ENCODE results near the gene TRPM2.

Gene TRPM2

DNA sequence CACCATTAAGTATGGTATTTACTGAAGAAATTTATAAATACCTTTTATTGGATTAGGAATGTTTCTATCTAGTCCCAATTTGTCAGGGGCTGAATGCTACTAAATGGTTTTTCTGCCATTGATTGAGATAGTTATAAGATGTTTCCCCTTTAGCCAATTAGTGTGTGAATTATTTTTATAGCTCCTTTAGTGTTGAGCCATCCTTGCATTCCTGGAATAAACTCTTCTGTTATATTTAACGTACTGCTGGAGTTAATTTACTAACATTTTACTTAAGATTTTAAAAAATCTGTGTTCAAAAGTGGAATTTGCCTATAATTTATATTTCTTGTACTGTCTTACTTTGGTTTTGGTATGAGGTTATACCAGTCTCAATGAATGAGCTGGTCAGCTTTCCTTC, 76.5 kb downstream of the TRPM2 start:
- DNase-seq (ENCODE audit: low read depth): no peak

DNA sequence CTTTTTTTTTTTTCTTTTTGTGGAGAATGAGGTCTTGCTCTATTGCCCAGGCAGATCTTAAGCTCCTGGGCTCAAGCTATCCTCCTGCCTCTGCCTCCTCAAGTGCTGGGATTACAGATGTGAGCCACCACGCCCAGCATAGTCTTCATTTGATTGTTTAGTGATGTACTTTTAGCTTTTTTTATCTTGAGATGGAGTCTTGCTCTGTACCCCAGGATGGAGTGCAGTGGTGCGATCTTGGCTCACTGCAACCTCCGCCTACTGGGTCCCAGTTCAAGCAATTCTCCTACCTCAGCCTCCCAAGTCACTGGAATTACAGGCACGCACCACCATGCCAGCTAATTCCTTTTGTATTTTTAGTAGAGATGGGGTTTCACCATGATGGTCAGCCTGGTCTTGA, 77.9 kb downstream of the TRPM2 start:
- no peak for DNase-seq (ENCODE audit: low read depth)

DNA sequence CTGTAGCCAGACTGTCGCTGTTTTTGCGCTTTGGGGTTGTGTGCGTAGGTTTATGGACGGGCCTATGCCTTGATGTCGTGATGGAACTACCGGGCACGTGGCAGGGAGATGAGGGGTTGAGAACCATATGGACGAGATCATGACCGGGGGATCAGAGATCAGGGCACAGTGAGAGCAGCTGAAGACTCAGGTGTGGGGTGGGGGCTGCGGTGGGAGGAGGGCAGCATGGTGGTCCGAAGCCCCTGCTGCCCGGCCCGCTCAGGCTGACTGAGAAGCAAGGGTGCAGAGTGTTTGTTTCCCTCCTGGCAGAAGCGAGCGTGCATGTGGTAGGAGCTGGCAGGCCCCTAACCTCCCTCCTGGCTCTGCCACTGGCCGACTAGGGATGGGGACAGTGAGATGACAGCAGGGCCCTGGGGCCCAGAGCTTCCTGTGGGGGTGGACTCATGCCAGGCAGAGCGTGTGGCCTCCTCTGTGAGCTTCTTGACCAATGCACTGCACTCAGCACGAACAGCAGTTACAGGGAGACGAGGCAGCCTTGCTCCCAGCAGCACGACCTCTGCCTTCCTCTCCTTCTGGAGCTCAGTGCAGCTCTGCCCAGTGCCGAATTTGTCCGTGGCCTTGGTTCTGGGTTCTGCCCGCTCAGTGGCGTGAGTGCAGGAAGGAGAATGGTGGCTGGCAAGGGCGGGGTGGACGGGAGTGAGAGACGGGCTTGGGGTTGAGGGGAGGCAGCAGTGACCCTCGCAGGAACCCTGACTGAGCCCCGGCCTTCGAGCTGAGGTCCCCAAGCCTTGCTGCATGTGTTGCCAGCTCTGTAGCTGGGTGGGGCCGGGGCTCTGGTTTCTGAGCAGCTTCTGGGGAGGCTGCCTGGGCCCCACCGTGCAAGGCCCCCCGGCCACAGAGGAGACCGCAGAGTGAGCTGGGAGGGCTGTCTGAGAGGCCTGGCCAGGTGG, 79.7 kb downstream of the TRPM2 start:
- no peak for DNase-seq (ENCODE audit: low read depth)

DNA sequence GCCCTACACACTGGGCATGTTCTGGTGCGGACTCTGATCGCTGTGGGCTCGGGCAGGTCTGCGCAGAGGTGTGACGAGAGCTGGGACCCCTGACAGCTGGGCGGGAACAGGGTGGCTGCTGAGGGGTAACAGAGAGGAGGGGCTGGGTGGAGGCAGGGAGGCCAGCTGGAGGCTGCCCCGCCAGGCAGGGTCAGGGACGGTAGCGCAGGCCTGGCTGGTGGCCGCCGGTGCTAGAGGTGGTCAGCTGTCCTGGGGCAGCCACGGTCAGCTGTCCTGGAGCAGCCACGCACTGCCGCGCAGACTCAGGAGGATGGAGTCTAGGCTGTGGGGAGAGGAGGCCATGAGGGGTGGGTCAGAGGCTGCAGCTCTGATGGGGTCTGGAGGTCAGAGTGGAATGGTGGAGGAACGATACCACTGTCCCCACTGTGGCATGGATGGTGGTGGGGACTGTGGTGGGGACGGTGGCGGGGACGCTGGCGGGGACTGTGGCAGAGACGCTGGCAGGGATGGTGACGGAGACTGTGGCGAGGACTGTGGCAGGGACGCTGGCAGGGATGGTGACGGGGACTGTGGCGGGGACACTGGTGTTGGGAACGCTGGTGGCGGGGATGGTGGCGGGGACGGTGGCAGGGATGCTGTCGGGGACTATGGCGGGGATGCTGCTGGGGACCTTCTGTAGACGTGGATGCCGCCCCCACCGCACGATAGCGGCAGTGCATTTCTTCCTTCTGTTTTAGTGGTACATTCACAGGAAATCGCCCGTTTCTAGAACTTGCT, 80.6 kb downstream of the TRPM2 start:
- no peak for DNase-seq (ENCODE audit: low read depth)

DNA sequence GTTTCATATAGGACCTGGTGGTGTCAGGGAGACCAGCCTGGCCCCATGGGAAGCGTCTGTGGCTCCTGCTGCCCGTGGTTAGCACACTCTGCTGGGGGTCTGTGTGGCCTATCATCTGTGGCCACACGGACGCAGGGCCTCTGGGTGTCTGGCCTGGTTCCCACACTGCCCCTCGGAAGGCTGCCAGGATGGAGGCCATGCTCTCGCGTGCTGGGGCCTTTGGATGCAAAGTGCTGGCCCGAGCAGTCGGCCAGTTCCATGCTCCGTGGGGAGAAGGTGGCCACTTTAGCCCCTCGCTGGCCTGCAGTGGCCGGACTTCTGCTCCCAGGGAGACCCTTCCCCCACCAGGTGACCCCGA, 81.1 kb downstream of the TRPM2 start:
- DNase-seq (ENCODE audit: low read depth): no peak

DNA sequence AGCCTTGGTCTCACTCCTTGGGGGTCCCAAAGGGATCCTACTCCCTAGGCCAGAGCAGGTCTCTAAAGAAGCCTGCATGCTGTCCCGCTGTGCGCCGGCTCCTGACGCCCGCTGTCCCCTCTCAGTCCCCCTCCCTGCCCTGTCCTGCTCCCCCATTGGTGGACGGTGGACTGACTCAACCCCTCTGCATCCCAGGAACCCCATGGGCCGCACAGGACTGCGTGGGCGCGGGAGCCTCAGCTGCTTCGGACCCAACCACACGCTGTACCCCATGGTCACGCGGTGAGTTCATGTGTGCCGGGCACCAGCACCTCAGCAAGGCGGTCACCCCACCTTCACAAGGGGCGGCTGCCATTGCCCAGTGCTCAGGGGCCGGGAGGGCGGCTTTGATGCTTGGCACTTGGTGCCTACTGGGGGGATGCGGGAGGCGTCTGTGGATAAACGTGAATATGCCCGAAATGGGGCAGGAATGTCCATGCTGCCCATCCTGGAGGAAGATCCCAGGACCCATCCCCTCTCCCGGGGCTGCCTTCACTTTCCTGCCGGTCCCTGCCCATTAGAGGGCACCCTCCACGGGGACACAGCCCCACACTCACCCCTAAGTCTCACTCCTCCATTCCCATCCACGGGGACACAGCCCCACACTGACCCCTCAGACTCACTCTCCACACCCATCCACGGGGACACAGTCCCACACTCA, 81.7 kb downstream of the TRPM2 start:
- DNase-seq (ENCODE audit: low read depth): no peak

DNA sequence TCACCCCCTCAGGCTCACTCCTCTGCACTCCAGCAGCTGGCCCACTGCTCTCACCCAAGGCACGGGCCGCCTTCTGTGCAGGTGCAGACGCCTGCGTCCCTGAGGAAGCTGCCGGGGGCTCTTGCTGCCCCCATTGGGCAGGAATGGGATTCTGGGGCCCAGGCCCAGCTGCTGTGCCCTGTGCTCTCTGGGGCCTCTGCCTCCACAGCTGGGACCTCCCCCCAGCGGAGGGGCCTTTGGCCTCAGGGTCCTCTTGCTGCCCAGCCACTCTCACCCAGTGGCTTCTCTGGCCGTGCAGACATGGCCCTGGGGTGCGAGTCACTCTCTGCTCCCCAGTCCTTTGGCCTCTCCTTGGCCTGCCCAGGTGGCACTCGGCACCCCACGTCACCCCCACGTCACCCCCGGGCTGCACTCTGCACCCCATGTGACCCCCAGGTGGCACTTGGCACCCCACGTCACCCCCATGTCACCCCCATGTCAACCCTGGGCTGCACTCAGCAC, 82.7 kb downstream of the TRPM2 start:
- no peak for DNase-seq (ENCODE audit: low read depth)

DNA sequence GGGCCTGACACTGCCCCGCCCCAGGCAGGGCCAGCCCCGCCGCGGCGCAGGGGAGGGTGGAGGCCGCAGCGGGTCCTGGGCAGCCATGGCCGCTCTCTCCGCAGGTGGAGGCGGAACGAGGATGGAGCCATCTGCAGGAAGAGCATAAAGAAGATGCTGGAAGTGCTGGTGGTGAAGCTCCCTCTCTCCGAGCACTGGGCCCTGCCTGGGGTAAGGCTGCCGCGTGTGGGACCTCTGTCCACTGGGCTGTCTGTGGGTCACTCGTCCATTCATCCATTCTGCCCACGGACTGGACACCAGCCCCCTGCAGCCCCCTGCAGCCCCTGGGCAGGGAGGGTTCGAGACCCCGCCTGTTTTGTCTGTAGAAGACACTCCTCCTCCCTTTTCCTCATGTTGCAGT, 83.5 kb downstream of the TRPM2 start:
- DNase-seq (ENCODE audit: low read depth): no peak

DNA sequence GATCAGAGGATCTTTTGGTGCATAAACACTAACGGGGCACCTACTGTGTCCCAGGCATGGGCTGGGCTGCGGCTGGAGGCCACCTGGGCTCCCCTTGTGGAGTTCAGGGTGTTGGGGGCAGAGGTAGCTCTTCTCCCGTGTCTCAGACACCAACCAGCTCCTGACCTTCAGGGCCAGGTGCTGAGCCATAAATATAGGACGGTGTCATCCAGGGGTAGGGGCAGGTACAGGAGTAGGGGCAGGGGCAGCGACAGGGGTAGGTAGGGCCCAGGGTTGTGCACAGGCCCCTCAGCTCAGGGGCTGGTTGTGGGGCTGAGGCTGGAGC, 83.9 kb downstream of the TRPM2 start:
- DNase-seq (ENCODE audit: low read depth): no peak

DNA sequence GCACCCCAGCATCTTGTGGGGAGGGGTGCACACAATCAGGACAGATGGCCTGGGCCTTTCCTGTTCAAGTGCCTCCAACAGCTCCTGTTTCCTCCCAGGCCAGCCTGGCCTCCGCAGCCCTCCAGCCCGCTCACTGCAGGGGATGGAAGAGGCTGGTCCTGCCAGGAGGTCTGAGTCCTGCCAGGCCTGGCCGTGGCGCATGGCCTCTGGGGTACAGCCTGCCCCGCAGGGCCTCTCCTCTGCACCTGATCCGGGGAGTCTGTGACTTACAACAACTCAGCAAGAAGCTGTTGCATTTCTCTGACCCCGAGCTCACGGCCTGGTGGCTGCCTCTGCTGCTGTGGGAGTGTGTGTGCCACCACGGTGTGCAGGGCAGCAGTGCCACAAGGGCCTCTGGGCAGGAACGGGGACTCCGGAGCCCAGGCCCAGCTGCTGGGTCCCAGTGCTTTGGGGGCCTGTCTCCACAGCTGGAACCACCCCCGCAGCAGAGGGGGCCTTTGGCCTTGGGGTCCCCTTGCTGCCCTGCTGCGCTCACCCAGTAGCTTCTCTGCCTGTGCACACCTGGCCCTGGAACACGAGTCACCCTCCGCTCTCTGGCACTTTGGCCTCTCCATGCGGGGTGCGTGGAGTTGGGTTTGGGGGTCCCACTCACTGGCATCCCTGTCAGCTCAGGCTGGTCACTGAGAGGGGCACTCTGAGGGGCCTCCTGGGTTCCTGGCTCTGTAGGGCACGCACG, 84.4 kb downstream of the TRPM2 start:
- DNase-seq (ENCODE audit: low read depth): no peak

DNA sequence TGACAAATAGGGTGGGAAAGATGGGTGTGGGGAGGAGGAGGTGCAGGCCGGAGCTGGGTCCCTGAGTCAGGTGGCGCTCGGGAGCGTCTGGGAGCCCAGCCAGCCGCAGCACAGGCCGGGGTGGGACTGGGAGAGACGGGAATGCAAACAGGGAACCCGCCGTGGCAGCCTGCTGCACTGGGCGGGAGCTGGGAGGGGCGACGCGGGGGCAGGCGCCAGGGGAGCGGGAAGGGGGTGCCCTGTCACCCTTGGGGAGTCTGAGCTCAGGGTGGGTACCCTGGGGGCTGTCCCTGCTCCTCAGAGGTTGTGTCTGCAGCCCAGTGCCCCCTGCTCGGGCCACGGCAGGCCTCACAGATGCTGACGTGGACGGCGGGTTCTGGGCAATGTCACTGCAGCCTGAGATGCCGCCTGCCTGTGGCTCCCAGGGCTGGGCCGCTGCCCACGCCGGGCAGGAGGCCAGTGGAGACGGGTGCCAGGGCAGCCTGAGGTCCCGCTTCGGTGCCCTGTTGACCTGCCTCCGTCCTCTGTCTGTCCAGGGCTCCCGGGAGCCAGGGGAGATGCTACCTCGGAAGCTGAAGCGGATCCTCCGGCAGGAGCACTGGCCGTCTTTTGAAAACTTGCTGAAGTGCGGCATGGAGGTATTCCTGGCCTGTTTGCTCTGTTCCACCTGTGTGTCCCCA, 85.2 kb downstream of the TRPM2 start:
- no peak for DNase-seq (ENCODE audit: low read depth)

DNA sequence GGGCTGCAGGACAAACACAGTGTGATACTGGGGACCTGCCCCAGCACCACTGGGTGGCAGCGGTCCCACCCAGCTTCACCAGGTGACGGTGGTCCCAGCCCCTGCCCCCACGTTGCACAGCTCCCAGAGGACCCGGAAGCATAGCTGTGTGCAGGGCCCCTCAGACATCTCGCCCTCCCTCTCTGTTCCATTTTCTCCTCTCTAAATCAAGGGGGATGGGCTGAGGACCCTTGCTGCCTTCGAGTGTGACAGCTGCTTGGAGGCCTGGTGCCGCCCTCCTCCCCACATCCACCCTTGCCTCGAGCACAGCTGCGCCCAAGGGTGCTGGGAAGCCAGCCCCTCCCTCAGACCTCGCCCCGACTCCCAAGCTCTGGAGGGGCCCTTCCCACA, 85.8 kb downstream of the TRPM2 start:
- no peak for DNase-seq (ENCODE audit: low read depth)

DNA sequence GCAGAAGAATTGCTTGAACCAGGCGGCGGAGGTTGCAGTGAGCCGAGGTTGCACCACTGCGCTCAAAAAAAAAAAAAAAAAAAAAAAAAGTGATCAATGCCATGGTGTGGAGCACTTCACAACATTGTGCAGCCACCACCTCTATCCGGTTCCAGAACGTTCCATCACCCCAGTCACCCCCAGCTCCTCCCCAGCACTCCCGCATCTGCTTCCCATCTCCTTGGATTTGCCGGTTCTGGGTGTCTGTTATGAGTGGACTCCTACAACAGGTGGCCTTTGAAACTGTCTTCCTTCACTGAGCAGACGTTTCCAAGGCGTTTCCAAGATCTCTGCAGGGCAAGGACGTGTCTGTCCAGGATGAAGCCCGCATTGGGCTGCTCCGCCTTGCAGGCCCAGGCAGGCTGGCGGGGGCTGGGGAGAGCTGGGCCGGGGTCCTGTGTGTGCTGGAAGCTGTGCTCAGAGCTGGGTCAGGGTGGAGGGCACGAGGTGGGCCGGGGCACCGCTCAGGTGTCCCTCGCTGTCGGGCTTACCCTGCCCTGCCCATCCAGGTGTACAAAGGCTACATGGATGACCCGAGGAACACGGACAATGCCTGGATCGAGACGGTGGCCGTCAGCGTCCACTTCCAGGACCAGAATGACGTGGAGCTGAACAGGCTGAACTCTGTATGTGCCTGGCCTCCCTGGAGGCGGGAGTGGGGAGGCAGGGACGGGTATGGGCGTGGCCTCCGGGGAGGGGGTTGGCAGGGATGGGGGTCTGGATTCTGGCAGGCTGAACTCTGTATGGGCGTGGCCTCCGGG, 87.0 kb downstream of the TRPM2 start:
- DNase-seq (ENCODE audit: low read depth): no peak

DNA sequence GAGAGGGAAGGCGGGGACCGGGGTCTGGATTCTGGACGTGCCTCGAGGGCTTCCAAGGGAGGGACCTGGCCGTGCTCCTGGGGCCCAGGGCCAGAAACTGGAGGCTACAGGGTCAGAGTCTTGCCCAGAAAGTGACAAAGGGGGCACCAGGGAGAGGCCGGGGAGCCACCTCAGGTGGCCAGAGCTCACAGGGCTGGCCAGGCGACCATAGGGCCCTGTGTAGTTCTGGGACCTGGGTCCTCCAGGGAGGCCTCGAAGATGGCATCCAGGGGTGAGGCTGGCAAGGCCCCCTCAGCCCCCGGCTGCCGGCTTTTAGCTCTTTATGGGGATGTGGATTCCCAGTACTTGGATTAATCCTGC, 87.6 kb downstream of the TRPM2 start:
- DNase-seq (ENCODE audit: low read depth): no peak

DNA sequence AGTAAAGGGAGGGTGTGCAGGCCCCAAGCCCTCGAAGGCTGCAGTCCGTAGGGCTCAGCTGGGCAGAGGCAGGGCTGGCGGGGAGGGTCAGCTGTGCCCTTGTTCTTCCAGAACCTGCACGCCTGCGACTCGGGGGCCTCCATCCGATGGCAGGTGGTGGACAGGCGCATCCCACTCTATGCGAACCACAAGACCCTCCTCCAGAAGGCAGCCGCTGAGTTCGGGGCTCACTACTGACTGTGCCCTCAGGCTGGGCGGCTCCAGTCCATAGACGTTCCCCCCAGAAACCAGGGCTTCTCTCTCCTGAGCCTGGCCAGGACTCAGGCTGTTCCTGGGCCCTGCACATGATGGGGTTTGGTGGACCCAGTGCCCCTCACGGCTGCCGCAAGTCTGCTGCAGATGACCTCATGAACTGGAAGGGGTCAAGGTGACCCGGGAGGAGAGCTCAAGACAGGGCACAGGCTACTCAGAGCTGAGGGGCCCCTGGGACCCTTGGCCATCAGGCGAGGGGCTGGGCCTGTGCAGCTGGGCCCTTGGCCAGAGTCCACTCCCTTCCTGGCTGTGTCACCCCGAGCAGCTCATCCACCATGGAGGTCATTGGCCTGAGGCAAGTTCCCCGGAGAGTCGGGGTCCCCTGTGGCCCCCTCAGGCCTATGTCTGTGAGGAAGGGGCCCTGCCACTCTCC, 88.3 kb downstream of the TRPM2 start:
- no peak for DNase-seq (ENCODE audit: low read depth)

DNA sequence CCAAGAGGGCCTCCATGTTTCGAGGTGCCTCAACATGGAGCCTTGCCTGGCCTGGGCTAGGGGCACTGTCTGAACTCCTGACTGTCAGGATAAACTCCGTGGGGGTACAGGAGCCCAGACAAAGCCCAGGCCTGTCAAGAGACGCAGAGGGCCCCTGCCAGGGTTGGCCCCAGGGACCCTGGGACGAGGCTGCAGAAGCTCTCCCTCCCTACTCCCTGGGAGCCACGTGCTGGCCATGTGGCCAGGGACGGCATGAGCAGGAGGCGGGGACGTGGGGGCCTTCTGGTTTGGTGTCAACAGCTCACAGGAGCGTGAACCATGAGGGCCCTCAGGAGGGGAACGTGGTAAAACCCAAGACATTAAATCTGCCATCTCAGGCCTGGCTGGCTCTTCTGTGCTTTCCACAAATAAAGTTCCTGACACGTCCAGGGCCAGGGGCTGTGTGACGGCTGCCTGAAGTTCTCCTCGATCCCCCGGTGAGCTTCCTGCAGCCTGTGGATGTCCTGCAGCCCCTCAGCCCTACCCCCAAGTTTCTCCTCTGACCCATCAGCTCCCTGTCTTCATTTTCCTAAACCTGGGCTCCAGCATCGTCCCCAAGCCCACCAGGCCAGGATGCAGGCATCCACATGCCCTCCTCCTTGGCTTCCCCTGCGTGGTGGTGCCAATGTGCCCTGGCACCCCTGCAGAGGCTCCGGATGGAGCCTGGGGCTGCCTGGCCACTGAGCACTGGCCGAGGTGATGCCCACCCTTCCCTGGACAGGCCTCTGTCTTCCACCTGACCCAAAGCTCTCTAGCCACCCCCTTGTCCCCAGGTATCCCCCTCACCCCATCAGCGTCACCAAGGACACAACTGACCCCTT, 89.1 kb downstream of the TRPM2 start:
- DNase-seq (ENCODE audit: low read depth): no peak

DNA sequence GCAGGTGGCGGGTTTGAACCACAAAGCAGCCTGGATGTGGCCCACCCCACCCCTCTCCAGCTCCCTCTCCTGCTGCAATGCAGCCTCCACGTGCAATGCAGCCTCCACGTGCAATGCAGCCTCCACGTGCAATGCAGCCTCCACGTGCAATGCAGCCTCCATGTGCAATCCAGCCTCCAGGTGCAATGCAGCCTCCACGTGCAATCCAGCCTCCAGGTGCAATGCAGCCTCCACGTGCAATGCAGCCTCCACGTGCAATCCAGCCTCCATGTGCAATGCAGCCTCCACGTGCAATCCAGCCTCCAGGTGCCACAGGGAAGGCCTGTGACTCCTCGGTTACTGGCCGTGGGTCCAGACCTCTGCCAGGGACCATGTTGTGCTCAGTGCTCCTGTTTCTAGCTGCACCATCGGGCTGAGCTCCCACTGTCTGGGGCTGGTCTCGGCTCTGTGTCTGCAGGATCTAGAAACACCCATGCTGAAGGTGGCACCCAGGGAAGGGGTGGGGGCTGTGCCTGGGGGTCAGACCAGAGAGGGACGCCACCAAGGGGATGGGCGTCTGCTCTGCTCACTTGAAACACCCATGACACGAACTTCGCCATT, 90.0 kb downstream of the TRPM2 start:
- DNase-seq (ENCODE audit: low read depth): no peak

DNA sequence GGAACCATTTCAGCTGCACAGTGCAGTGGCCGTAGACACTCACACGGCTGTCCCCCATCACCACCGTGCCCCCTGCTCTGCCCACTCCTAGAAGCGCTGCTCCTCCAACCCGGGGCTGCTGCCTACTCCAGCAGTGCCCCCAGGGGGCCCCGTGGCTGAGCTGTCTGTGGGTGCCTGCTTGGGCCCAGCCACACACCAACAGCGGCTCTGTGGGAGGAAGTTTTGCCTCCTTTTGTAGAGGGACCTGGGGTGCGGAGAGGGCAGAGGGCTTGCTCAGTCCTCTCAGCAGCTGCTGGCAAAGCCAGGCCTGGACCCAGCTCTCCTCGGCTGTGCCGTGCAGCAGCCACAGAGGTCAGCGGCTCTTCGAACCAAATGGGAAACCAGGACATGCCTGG, 90.5 kb downstream of the TRPM2 start:
- no peak for DNase-seq (ENCODE audit: low read depth)

Data from activated T-cell treated with anti-CD3 and anti-CD28 coated beads for 48 hours (primary cell).